OCI-LY7 (cell line): Measurements from ENCODE around the gene ARRDC2. TPM values are rescaled to one million over a fixed set of nuclear protein-coding genes. Genes with fewer than 3 reads are reported as not detected.
A peak's percentile ranks its signal among the peaks of the same experiment; 100 is the strongest.

Source experiments
- BruUV-seq: library from RNA; stranded (reverse); fragments of 400-500 nt; replicated peaks from 2 replicates; lab custom pipeline; 2021; lab: Mats Ljungman, UMichigan
- CTCF ChIA-PET: fragments of 300-600 bp; sonication (Branson Sonifier 250); formaldehyde crosslinking; loops from one replicate; lab custom pipeline; 2022; ENCODE audit warnings: antibody characterized with exemption; ENCODE audit not compliant: unreplicated experiment; lab: Charles Lee
- POLR2A ChIA-PET: fragments of 300-600 bp; sonication (Branson Sonifier 250); formaldehyde crosslinking; loops from one replicate; lab custom pipeline; 2022; ENCODE audit warnings: antibody characterized with exemption; lab: Charles Lee
- DNase-seq: peaks from one replicate; pipeline ENCODE4 v3.0.0-alpha.2; 2015; ENCODE audit warnings: low spot score
- H2AFZ ChIP-seq: fragments of 200-600 bp; sonication (generic), shearing (Covaris generic); 2 replicates; pipeline ENCODE4 v1.6.1; 2014; ENCODE audit warnings: mild to moderate bottlenecking, antibody characterized with exemption, low read length, moderate library complexity
- H3K27ac ChIP-seq: fragments of 200-600 bp; sonication (generic); 2 replicates; pipeline ENCODE4 v1.5.1; 2014; ENCODE audit warnings: mixed run types, low read depth, mild to moderate bottlenecking, moderate library complexity, low read length, inconsistent platforms; ENCODE audit not compliant: poor library complexity, severe bottlenecking
- H3K36me3 ChIP-seq: fragments of 200-600 bp; sonication (generic); 2 replicates; pipeline ENCODE4 v1.6.1; 2014; ENCODE audit warnings: mild to moderate bottlenecking, antibody characterized with exemption, low read length, moderate library complexity, mixed read lengths; ENCODE audit not compliant: insufficient read depth
- H3K4me1 ChIP-seq: fragments of 200-600 bp; sonication (generic); 2 replicates; pipeline ENCODE4 v1.5.1; 2014; ENCODE audit warnings: mild to moderate bottlenecking, low read length; ENCODE audit not compliant: insufficient read depth, poor library complexity, severe bottlenecking
- H3K4me2 ChIP-seq: fragments of 200-600 bp; sonication (generic); 2 replicates; pipeline ENCODE4 v1.6.1; 2014; ENCODE audit warnings: mild to moderate bottlenecking, low read length
- H3K4me3 ChIP-seq: fragments of 200-600 bp; sonication (generic); 2 replicates; pipeline ENCODE4 v1.5.1; 2014; ENCODE audit warnings: mild to moderate bottlenecking, low read depth, low read length; ENCODE audit not compliant: poor library complexity, severe bottlenecking
- H3K79me2 ChIP-seq: fragments of 200-600 bp; sonication (generic); 2 replicates; pipeline ENCODE4 v1.6.1; 2016; ENCODE audit warnings: low read depth, mild to moderate bottlenecking, low read length, moderate library complexity, mixed read lengths; ENCODE audit not compliant: insufficient read depth
- H3K9me2 ChIP-seq: fragments of 200-600 bp; sonication (generic); 2 replicates; pipeline ENCODE4 v1.6.1; 2016; ENCODE audit warnings: mild to moderate bottlenecking, low read length, mixed read lengths; ENCODE audit not compliant: insufficient read depth
- H3K9me3 ChIP-seq: fragments of 200-600 bp; sonication (generic); 2 replicates; pipeline ENCODE4 v1.6.1; 2014; ENCODE audit warnings: mild to moderate bottlenecking, mixed run types, low read length, mixed read lengths
- H4K20me1 ChIP-seq: fragments of 200-600 bp; sonication (generic); 2 replicates; pipeline ENCODE4 v1.6.1; 2014; ENCODE audit warnings: mild to moderate bottlenecking, antibody characterized with exemption, low read length, moderate library complexity, mixed read lengths; ENCODE audit not compliant: insufficient read depth
- CTCF ChIP-seq: fragments of 200-600 bp; sonication (generic); conservative IDR thresholded peaks from 2 replicates; pipeline ENCODE4 v1.5.1; 2014; ENCODE audit warnings: mild to moderate bottlenecking, antibody characterized with exemption, low read length, moderate library complexity, mixed read lengths
- EZH2phosphoT487 ChIP-seq: fragments of 200-600 bp; sonication (generic); IDR thresholded peaks from 2 replicates; pipeline ENCODE4 v1.6.1; 2018; ENCODE audit warnings: low read depth, borderline replicate concordance, mild to moderate bottlenecking, mixed run types, antibody characterized with exemption, low read length, moderate library complexity, mixed read lengths
- intact Hi-C: fragments of 100-400 bp; cut with micrococcal nuclease; formaldehyde crosslinking; loops from one replicate; pipeline ENCODE4 v1.10.0; 2022; ENCODE audit not compliant: unreplicated experiment
- total RNA-seq, 2 experiments: library from RNA; depleted of rRNA in 1 of 2; stranded (reverse); fragments of >200 nt in 1 of 2; shearing (Covaris generic) in 1 of 2; gene quantifications; 2 replicates each; pipeline ENCODE4 v1.2.3, GENCODE V29; 2014 to 2022

Gene ARRDC2
- total RNA-seq, 2 experiments from 2014 or later: 30.7 TPM

GRCh38 chr19:18000915-18001776, 6.8 kb upstream of the ARRDC2 start:
- Histone ChIP-seq H3K4me1 (peaks cover 38% of the 10 kb centered on the region), H3K36me3 (no peaks in the 10 kb centered on the region; the same call in 1 of the 2 replicates), H2AFZ (peak overlapping the region; percentile 26; the same call in 1 of the 2 replicates), H3K4me2 (peak overlapping the region; percentile 93), H3K9me3 (no peaks in the 10 kb centered on the region), H3K79me2 (peaks cover 10% of the 10 kb centered on the region; the same call in 1 of the 2 replicates), H3K27ac (peak overlapping the region; percentile 48), H3K4me3 (peak overlapping the region; percentile 77), H4K20me1 (no peaks in the 10 kb centered on the region), H3K9me2 (no peaks in the 10 kb centered on the region)
- intact Hi-C loops: no loop called here
- no peak for TF ChIP-seq CTCF
- TF ChIP-seq EZH2phosphoT487: no peak
- no TSS peak for BruUV-seq
- ChIA-PET CTCF (interaction anchor here (0.6 kb wide), 2 partner anchors 23 to 27 kb away, joined by 3 read pairs; no protein-coding TSS in a partner anchor), POLR2A (interaction anchor here (0.5 to 1.1 kb wide), 3 partner anchors 58 to 86 kb away, joined by 3 read pairs; partner anchors contain the start of gene IL12RB1)
- DNase-seq: peak; percentile 89

GRCh38 chr19:18001777-18002345, 6.1 kb upstream of the ARRDC2 start:
- Histone ChIP-seq H3K9me2 (no peaks in the 10 kb centered on the region), H2AFZ (peak overlapping the region; percentile 26; the same call in 1 of the 2 replicates), H3K4me2 (peak overlapping the region; percentile 93), H3K79me2 (peaks cover 10% of the 10 kb centered on the region; the same call in 1 of the 2 replicates), H3K4me1 (peaks cover 40% of the 10 kb centered on the region), H3K36me3 (no peaks in the 10 kb centered on the region; the same call in 1 of the 2 replicates), H3K27ac (peak overlapping the region; percentile 48), H3K4me3 (peak overlapping the region; percentile 77), H3K9me3 (no peaks in the 10 kb centered on the region), H4K20me1 (no peaks in the 10 kb centered on the region)
- no TSS peak for BruUV-seq
- TF ChIP-seq CTCF (no peak), EZH2phosphoT487 (no peak)
- POLR2A ChIA-PET: interaction anchor here (0.6 to 1.1 kb wide), 2 partner anchors 15 to 57 kb away, joined by 3 read pairs; no protein-coding TSS in a partner anchor
- no peak for DNase-seq
- intact Hi-C loops: no loop called here
- CTCF ChIA-PET: no interaction called here
